ENCODE measurements around the gene ABTB2.

- TF ChIP-seq CTCF (conservative IDR thresholded peaks at IDR 0.05; ENCODE audit: low read depth in 2 of 2) (no peak), EZH2phosphoT487 (IDR thresholded peaks at IDR 0.05; ENCODE audit: unreplicated experiment) (no peak), JUNB (IDR thresholded peaks at IDR 0.05; ENCODE audit: unreplicated experiment) (no peak), POLR2AphosphoS5 (IDR thresholded peaks at IDR 0.05; ENCODE audit: low read depth) (no peak), REST (IDR thresholded peaks at IDR 0.05; ENCODE audit: unreplicated experiment) (no peak), EZH2 (IDR thresholded peaks at IDR 0.05; ENCODE audit: low read depth, unreplicated experiment) (no peak), CREB1 (CRISPR knock-in tag; IDR thresholded peaks at IDR 0.05; ENCODE audit: low read depth) (no peak), ZNF114 (CRISPR knock-in tag; IDR thresholded peaks at IDR 0.05) (no peak), STAT1 (IDR thresholded peaks at IDR 0.05; ENCODE audit: unreplicated experiment) (no peak), ZNF331 (CRISPR knock-in tag; IDR thresholded peaks at IDR 0.05; ENCODE audit: low read depth) (no peak), NANOG (IDR thresholded peaks at IDR 0.05; ENCODE audit: borderline replicate concordance) (no peak), ZNF462 (CRISPR knock-in tag; IDR thresholded peaks at IDR 0.05) (no peak)
- TF ChIP-seq, protein P1, sequence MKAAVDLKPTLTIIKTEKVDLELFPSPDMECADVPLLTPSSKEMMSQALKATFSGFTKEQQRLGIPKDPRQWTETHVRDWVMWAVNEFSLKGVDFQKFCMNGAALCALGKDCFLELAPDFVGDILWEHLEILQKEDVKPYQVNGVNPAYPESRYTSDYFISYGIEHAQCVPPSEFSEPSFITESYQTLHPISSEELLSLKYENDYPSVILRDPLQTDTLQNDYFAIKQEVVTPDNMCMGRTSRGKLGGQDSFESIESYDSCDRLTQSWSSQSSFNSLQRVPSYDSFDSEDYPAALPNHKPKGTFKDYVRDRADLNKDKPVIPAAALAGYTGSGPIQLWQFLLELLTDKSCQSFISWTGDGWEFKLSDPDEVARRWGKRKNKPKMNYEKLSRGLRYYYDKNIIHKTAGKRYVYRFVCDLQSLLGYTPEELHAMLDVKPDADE (IDR thresholded peaks at IDR 0.05): no peak
These were observed 205.6 kb downstream of the ABTB2 start for GRCh38 chr11:34151916-34152845.

Measured in GM23338 (cell line).